Bronchial epithelial cell (primary cell): Measurements from ENCODE around the gene TBC1D3B. TPM values are rescaled to one million over a fixed set of nuclear protein-coding genes. Genes with fewer than 3 reads are reported as not detected.
"Not testable (repeated sequence)": the region's sequence is repeated elsewhere in the genome, so short reads cannot be mapped to it uniquely, and the experiment has no call there.

ENCODE experiments used
- DNase-seq: peaks from one replicate; pipeline ENCODE4 v3.0.0-alpha.2; 2010; ENCODE audit warnings: low read depth
- FAIRE-seq: peaks from 2 replicates; lab custom pipeline; 2011; peaks lifted over from hg19 to GRCh38; lab: Jason Lieb, UNC
- H3K27me3 ChIP-seq: 2 replicates; pipeline ENCODE4 v1.5.1; 2011; ENCODE audit warnings: low read length; ENCODE audit not compliant: control insufficient read depth, insufficient read depth
- H3K36me3 ChIP-seq: 2 replicates; pipeline ENCODE4 v1.5.1; 2011; ENCODE audit warnings: low read length; ENCODE audit not compliant: control insufficient read depth, insufficient read depth
- H3K4me3 ChIP-seq: 2 replicates; pipeline ENCODE4 v1.5.1; 2011; ENCODE audit warnings: mild to moderate bottlenecking, low read depth, low read length, control low read depth
- total RNA-seq: library from RNA; depleted of rRNA; stranded (reverse); fragments of >200 nt; gene quantifications from 2 replicates; pipeline ENCODE4 v1.2.1, GENCODE V29; 2014
- TF ChIP-seq, protein P1 (sequence below): IDR thresholded peaks from 2 replicates; pipeline ENCODE4 v1.5.1; 2011; ENCODE audit warnings: mild to moderate bottlenecking, moderate library complexity, low read length, control low read depth, inconsistent platforms; ENCODE audit not compliant: insufficient read depth, severe bottlenecking

The TBC1D3B gene
- total RNA-seq, 1 donor from 2014 or later, result 0.79 TPM

DNA sequence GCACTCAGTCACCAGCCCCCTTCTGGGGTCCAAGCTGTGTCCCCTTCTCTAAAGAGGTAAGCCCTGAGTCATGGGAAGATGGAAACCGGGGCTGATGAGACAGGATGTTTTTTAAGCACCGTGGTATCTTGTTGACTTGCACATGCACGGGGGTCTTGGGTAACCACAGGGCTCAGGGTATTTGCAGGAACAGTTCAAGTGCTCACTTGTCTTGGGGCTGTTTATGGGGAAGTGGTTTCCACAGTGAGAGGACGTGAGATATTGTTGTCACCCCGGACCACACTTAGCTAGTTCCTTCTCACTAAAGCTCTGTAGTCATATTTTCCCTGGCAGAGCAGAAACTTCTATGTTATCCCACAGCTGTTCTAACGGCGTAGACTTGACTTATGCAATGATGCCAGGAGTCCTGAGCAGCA is 12.5 kb upstream of the TBC1D3B start:
- Histone ChIP-seq H3K36me3 (no peaks in the 10 kb centered on the region), H3K4me3 (no peak overlapping the region), H3K27me3 (no peaks in the 10 kb centered on the region)
- DNase-seq (no peak), FAIRE-seq (no peak)
- TF ChIP-seq, protein P1, sequence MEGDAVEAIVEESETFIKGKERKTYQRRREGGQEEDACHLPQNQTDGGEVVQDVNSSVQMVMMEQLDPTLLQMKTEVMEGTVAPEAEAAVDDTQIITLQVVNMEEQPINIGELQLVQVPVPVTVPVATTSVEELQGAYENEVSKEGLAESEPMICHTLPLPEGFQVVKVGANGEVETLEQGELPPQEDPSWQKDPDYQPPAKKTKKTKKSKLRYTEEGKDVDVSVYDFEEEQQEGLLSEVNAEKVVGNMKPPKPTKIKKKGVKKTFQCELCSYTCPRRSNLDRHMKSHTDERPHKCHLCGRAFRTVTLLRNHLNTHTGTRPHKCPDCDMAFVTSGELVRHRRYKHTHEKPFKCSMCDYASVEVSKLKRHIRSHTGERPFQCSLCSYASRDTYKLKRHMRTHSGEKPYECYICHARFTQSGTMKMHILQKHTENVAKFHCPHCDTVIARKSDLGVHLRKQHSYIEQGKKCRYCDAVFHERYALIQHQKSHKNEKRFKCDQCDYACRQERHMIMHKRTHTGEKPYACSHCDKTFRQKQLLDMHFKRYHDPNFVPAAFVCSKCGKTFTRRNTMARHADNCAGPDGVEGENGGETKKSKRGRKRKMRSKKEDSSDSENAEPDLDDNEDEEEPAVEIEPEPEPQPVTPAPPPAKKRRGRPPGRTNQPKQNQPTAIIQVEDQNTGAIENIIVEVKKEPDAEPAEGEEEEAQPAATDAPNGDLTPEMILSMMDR, result no peak

DNA sequence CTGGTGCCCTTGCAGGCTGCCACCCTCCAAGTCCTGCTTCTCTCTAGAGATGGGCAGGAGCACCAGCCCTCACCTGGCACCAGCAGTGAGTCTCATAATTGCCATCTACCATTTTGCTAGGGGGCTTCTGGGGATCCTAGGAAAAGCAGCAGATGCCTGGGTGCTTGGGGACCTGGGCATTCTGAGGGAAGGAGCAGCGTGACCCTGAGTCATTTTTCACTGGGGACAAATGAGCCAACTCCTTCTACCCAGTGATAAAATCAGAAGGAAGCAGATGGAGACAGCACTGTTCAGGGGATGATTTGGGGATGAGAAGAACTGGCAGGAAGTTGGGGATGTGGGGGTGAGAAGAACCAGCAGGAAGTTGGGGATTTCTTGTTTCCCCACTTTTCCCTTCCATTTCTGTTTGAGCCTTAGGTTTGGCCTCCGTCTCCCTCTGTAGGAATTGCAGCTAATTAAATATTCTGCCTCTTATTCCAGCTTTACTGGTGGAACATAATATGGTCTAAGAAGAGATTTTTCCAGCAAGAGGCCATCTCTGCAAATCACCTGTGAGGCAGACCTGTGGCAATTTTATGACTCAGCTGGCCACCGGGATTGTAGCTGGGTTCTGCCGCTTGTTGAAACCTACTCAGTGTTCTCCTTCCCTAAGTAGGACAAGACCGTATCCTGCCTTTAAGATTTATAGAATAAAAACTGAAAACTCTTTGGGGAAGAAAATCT is 11.7 kb upstream of the TBC1D3B start:
- not testable (repeated sequence) for H3K36me3 ChIP-seq, H3K4me3 ChIP-seq, FAIRE-seq, DNase-seq, H3K27me3 ChIP-seq

DNA sequence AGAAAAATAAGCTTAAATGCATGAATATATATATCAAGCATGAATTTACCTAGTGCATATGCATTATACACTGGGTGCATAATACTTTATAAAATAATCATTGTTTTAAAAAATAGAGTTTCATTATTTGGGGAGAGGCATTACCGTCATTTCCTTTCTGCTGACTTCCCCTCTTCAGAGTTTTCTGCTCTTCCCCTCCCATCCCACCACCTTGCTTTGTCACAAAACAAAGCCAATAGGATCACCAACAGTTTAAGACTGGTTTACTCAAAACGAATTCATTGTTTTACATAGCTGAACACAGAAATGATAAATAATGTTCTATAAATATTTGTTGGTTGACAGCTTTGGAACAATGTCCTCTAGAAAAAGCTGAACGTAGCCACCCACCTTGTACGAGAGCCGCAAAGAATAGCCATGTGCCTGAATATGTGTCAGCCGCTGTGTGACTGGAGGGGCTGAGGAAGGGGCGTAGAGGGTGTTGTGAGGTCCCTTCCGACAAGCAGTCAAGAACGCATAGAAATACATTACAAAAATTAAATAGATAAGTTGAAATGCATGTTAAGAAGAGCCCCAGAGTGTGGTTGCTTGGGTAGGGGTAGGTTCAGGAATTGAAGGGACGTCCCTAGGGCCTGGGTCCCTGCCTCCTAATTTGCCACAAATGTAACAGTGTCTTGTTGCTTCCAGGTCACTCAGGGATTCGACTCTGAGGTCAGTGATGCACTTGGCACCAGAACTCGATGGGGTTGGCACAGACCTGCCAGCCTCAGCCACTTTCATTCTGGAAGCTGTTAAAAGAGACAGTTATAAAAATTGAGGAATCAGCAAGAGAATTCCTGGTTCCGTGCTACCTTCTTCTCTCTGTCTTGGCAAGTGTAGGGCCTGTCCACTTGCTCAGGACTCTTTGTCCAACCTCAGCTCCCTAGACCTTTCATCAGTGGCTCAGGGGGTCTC is 10.7 kb upstream of the TBC1D3B start:
- H3K36me3 ChIP-seq, H3K4me3 ChIP-seq, DNase-seq, FAIRE-seq, H3K27me3 ChIP-seq: not testable (repeated sequence)

DNA sequence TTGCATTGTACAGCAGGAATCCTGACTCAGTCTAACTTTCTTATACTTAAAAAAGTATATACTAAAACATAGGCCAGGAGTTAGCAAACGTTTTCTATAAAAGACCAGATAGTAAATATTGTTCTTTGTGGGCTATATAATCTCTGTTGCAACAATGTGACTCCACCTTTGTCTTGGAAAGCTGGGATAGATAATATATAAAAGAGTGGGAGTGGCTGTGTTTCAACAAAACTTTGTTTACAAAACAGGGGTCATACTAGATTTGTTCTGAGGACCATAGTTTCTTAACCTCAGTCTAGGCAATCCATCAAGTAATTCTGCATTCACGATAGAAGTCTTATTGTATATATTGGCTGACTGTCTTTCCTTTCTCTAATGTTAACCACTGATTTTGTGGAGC is 9.0 kb upstream of the TBC1D3B start:
- no peak for FAIRE-seq
- H3K27me3 ChIP-seq, result peaks cover 3% of the 10 kb centered on the region
- H3K36me3 ChIP-seq, result no peaks in the 10 kb centered on the region
- DNase-seq, result no peak
- TF ChIP-seq, protein P1, result no peak
- no peak overlapping the region for H3K4me3 ChIP-seq

DNA sequence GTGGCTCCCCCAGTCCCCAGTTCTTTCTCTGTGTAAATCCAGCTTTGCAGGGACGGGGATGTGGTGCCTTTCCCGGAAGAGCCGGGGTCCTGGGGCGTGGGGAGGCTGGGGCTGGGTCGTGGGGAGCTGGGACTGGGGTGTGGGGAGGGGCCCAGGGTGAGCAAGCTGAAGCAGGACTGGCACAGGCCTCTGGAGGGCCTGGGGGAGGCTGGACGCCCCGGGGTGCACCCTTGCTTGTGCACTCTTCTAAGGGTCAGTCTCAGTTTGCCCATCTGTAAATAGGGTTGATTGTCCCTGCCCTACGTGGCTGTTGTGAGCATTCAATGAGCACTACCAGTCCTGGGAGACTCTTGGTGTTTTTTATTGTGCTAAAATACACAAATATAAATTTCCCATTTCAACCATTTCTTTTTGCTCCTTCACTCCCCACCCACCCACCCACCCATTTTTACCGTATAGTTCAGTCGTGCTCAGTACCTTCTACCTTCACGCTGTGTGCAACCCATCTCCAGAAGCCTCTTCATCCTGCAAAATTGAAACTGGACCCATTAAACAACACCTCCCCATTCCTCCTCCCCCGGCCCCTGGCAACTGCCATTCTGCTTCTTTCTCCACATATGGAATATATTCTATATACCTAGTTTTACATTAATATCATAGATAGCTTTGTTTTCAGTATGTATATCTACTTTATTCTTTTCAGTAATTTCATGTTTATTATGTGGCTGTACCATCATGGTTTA is 7.8 kb upstream of the TBC1D3B start:
- no peak overlapping the region for H3K4me3 ChIP-seq
- TF ChIP-seq, protein P1, result no peak
- DNase-seq, result no peak
- H3K27me3 ChIP-seq, result peaks cover 3% of the 10 kb centered on the region
- no peak for FAIRE-seq
- H3K36me3 ChIP-seq, result no peaks in the 10 kb centered on the region

DNA sequence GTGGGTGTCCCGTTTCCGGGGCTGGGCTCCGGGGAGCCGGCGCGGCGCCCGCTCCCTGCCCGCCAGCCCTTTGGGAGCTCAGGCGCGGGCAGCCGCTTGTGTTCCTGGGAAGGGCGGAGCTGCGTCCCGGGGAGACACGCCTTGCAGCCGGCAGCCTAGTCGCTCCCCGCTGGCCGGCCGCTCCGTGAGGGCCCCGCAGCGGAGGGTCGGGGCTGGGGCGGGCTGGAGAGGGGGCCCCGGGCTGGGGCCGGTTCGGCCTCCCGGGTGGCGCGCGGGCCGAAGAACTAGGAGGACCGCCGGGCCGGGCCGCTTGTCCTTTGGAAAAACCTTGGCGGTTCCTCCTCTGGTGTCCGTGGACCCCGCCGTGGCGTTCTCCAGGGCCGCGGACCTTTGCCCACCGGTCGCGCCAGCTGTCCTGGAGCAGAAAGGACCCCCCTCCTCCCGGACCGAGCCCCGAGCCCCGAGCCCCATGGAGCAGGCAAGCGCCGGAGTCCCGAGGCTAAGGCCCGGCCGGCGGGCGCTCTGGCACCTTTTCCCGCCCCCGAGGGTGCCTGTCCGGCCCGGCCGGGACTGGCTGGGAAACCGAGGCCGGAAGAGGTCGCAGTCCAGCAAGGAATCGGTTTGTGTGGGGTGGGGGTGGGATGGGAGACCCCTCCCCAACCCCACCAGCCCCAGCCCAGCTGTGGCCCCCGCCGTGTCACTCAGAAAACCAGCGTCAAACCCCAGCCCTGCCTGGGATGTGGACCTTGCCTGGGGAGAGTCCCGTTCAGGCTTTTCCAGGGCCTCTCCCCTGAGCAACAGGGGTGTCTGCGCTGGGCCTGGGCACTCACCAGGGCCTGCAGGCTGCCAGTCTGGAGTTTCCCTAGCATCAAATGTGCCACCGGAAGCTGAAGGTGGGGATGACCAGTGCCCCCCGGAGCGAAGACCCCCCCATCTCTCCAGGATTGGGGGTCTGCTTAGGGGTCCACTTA is 6.8 kb upstream of the TBC1D3B start:
- TF ChIP-seq, protein P1, result no peak
- Histone ChIP-seq H3K36me3 (no peaks in the 10 kb centered on the region), H3K27me3 (peaks cover 3% of the 10 kb centered on the region), H3K4me3 (peak overlapping the region; percentile 37)
- DNase-seq, result peak; percentile 27
- FAIRE-seq, result no peak
